Spleen (tissue), 7 donors: ENCODE data around the gene SLIT3.

ENCODE experiments used
- CTCF ChIP-seq, 11 experiments: fragments of 200-600 bp in 7 of 11; fragments of 450-650 bp in 4 of 11; sonication (generic) in 4 of 11; IDR thresholded peaks in 8 of 11; conservative IDR thresholded peaks in 3 of 11; 1 replicate in 7 of 11; 2 replicates in 4 of 11; pipeline versions ENCODE4 v1.4.0 to v1.8.0; 2016 to 2021; ENCODE audit warnings: antibody characterized with exemption in 11 of 11, inconsistent platforms in 4 of 11, mild to moderate bottlenecking in 1 of 11
- POLR2A ChIP-seq, 3 donors: fragments of 450-650 bp; IDR thresholded peaks; one replicate each; pipeline ENCODE4 v1.5.1; 2017; ENCODE audit warnings: antibody characterized with exemption in 3 of 3, mild to moderate bottlenecking in 1 of 3
- POLR2AphosphoS5 ChIP-seq, 3 donors: sonication (generic); formaldehyde crosslinking; IDR thresholded peaks; one replicate each; pipeline ENCODE4 v1.5.1; 2017; ENCODE audit warnings: antibody characterized with exemption in 3 of 3
- donor health status: DM: no; HTN: no; CAD: no; lungs with moderate emphysema.
- donor health status: DM: no; HTN: no; CAD: no.
- donor health status: DM: no; HTN: no; CAD: no.

GRCh38 chr5:169244812-169245211 lies 56.1 kb downstream of the SLIT3 start:
- TF ChIP-seq CTCF (IDR thresholded peaks at IDR 0.05 in 8 of 11, conservative IDR thresholded peaks at IDR 0.05 in 3 of 11) (no peak), POLR2A (IDR thresholded peaks at IDR 0.05) (no peak), POLR2AphosphoS5 (IDR thresholded peaks at IDR 0.05) (no peak)
